ENCODE results near the gene SAP30. TPM values are rescaled to one million over a fixed set of nuclear protein-coding genes. Genes with fewer than 3 reads are reported as not detected.

The SAP30 gene
- polyA plus RNA-seq, 1 donor from 2014 or later, result 58.3 TPM

DNA sequence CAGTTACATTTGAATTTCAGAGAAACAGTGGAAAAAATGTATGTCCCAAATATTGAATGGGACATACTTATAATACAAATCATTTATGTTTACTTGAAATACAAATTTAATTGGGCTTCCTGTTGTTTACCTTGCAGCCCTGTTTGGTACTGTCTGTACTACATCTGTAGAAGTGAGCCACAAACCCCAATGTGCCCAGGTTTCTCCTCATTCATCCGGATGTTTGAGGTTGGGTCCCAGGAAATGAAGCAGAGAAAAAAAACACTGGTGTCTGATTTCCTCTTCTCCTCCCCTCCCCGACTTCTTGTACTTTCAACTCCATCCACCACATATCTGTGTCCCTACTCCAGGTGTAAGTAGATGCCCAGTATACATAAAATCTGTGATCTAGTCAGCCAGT is 55.3 kb downstream of the SAP30 start:
- no peak overlapping the region for H2AFZ ChIP-seq (ENCODE audit: low read depth, low read length)
- H3K9ac ChIP-seq (ENCODE audit: low read length), result no peak overlapping the region
- H3K4me3 ChIP-seq (ENCODE audit: low read length), result no peak overlapping the region
- TF ChIP-seq, protein P1, sequence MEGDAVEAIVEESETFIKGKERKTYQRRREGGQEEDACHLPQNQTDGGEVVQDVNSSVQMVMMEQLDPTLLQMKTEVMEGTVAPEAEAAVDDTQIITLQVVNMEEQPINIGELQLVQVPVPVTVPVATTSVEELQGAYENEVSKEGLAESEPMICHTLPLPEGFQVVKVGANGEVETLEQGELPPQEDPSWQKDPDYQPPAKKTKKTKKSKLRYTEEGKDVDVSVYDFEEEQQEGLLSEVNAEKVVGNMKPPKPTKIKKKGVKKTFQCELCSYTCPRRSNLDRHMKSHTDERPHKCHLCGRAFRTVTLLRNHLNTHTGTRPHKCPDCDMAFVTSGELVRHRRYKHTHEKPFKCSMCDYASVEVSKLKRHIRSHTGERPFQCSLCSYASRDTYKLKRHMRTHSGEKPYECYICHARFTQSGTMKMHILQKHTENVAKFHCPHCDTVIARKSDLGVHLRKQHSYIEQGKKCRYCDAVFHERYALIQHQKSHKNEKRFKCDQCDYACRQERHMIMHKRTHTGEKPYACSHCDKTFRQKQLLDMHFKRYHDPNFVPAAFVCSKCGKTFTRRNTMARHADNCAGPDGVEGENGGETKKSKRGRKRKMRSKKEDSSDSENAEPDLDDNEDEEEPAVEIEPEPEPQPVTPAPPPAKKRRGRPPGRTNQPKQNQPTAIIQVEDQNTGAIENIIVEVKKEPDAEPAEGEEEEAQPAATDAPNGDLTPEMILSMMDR (IDR thresholded peaks at IDR 0.05; ENCODE audit: poor library complexity, severe bottlenecking), result no peak
- TF ChIP-seq RAD21 (conservative IDR thresholded peaks at IDR 0.05), result no peak
- no peak for TF ChIP-seq MXI1 (conservative IDR thresholded peaks at IDR 0.05; ENCODE audit: poor library complexity, severe bottlenecking)
- TF ChIP-seq, protein P2, sequence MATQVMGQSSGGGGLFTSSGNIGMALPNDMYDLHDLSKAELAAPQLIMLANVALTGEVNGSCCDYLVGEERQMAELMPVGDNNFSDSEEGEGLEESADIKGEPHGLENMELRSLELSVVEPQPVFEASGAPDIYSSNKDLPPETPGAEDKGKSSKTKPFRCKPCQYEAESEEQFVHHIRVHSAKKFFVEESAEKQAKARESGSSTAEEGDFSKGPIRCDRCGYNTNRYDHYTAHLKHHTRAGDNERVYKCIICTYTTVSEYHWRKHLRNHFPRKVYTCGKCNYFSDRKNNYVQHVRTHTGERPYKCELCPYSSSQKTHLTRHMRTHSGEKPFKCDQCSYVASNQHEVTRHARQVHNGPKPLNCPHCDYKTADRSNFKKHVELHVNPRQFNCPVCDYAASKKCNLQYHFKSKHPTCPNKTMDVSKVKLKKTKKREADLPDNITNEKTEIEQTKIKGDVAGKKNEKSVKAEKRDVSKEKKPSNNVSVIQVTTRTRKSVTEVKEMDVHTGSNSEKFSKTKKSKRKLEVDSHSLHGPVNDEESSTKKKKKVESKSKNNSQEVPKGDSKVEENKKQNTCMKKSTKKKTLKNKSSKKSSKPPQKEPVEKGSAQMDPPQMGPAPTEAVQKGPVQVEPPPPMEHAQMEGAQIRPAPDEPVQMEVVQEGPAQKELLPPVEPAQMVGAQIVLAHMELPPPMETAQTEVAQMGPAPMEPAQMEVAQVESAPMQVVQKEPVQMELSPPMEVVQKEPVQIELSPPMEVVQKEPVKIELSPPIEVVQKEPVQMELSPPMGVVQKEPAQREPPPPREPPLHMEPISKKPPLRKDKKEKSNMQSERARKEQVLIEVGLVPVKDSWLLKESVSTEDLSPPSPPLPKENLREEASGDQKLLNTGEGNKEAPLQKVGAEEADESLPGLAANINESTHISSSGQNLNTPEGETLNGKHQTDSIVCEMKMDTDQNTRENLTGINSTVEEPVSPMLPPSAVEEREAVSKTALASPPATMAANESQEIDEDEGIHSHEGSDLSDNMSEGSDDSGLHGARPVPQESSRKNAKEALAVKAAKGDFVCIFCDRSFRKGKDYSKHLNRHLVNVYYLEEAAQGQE (IDR thresholded peaks at IDR 0.05; ENCODE audit: borderline replicate concordance), result no peak
- TF ChIP-seq EZH2 (IDR thresholded peaks at IDR 0.05; ENCODE audit: borderline replicate concordance, insufficient read depth, low read length, poor library complexity, severe bottlenecking), result no peak
- no peak for TF ChIP-seq EP300 (conservative IDR thresholded peaks at IDR 0.05; ENCODE audit: poor library complexity, severe bottlenecking)
- no peak for TF ChIP-seq SMC3 (conservative IDR thresholded peaks at IDR 0.05; ENCODE audit: poor library complexity)
- no peak for TF ChIP-seq POLR2AphosphoS5 (IDR thresholded peaks at IDR 0.05)
- H4K20me1 ChIP-seq (ENCODE audit: insufficient read depth), result no peaks in the 10 kb centered on the region
- H3K36me3 ChIP-seq (ENCODE audit: insufficient read depth, low read length), result no peaks in the 10 kb centered on the region
- no peaks in the 10 kb centered on the region for H3K27me3 ChIP-seq (ENCODE audit: insufficient read depth, low read depth, low read length)
- no peaks in the 10 kb centered on the region for H3K9me3 ChIP-seq (ENCODE audit: low read length)
- no peaks in the 10 kb centered on the region for H3K79me2 ChIP-seq (replicated peaks; ENCODE audit: insufficient read depth, low read length)
- H3F3A ChIP-seq (ENCODE audit: insufficient read depth, low read length, poor library complexity, severe bottlenecking), result no peaks in the 10 kb centered on the region
- H3K9me2 ChIP-seq (ENCODE audit: insufficient read depth, low read length), result no peaks in the 10 kb centered on the region
- no peak overlapping the region for H3K4me2 ChIP-seq (ENCODE audit: low read length)
- H3K27ac ChIP-seq (ENCODE audit: low read length), result no peak overlapping the region

Other genes with a start within 250 kb of the SAP30 start
- gene GALNT7, start 202.1 kb upstream of the SAP30 start, polyA plus RNA-seq, result 14.9 and 15.0 TPM in 2 replicates
- gene HMGB2, start 36.6 kb upstream of the SAP30 start, polyA plus RNA-seq, result 165 and 184 TPM in 2 replicates
- 0.42 and 0.64 TPM in 2 replicates for gene SCRG1, start 28.2 kb downstream of the SAP30 start, polyA plus RNA-seq
- not detected in 2 replicates for gene HAND2, start 159.3 kb downstream of the SAP30 start, polyA plus RNA-seq

Data from neural cell (in vitro differentiated cells).